ENCODE data around the gene GPD2. TPM values are rescaled to one million over a fixed set of nuclear protein-coding genes. Genes with fewer than 3 reads are reported as not detected.

The GPD2 gene
- total and polyA plus RNA-seq, 2 donors (not counting 1 experiment from before 2014, with no cell fraction given) = 5.1 to 26.8 TPM

DNA sequence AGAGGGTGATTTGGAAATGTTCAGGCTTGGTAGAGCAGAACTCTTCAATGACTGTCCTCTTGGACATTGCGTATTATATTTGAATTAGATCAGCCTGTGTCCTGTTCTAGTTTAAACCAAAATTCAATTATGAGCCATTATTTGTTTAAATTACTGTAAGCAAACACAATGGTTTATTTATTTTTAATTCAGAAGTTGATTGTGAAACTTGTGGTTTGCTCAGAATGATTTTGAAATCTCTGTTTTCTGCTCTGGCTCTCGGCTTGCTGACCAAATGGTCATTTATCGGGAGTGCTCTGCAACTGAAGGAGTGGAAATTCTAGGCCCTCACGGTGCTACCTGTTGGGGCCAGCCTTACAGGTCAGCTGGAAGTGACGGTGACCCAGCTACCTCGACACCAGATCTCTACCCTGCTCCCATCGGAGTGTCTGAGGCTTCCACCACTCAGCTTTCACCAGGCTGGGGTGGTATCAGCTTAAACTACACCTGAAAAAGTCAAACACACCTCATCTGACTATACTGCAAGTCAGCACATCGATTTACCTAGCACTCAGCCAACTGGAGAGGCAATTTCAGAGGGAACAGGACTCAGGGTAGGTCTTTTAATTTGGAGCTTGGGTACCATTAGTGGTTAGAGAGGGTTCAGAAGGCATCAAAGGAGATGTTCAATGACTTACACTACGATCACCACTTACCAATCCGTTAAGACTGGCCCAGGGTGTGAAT, 36.8 kb upstream of the GPD2 start:
- Histone ChIP-seq H3K79me2 (ENCODE audit: control insufficient read depth, insufficient read depth, low read length) (no peaks in the 10 kb centered on the region), H4K20me1 (ENCODE audit: control insufficient read depth, insufficient read depth, low read length, poor library complexity, severe bottlenecking) (no peaks in the 10 kb centered on the region), H3K4me2 (replicated peaks; ENCODE audit: low read depth, low read length, poor library complexity, severe bottlenecking) (peak overlapping the region; percentile 88), H3K4me1 (ENCODE audit: control insufficient read depth in 2 of 2, insufficient read depth in 2 of 2, low read length in 2 of 2) (peaks cover 10 to 28% of the 10 kb centered on the region in 2 donors), H3K9me3 (ENCODE audit: control extremely low read depth in 1 of 3, control insufficient read depth in 2 of 3, insufficient read depth in 1 of 3, low read length in 2 of 3) (peaks cover 0 to 1% (median under 1%) of the 10 kb centered on the region in 3 donors), H3K27me3 (replicated peaks in 1 of 4; ENCODE audit: control extremely low read depth in 1 of 4, control insufficient read depth in 3 of 4, insufficient read depth in 4 of 4, low read length in 3 of 4) (no peaks in the 10 kb centered on the region), H3K9ac (ENCODE audit: low read length) (peak overlapping the region; percentile 98), H3K27ac (ENCODE audit: low read length in 2 of 2) (no peak overlapping the region), H3K36me3 (replicated peaks in 1 of 2; ENCODE audit: control extremely low read depth in 1 of 2, control insufficient read depth in 1 of 2, extremely low read depth in 1 of 2, insufficient read depth in 2 of 2, low read length in 1 of 2) (no peaks in the 10 kb centered on the region), H3K4me3 (ENCODE audit: control extremely low read depth in 1 of 5, extremely low read depth in 1 of 5, insufficient read depth in 1 of 5, low read depth in 2 of 5, low read length in 4 of 5) (peak overlapping the region; percentile 61 to 100 (median 76)), H2AFZ (ENCODE audit: insufficient read depth, low read depth, low read length, poor library complexity, severe bottlenecking) (peak overlapping the region; percentile 91)
- TF ChIP-seq CTCF (IDR thresholded peaks at IDR 0.05) = no peak
- TF ChIP-seq EZH2 (IDR thresholded peaks at IDR 0.05; ENCODE audit: borderline replicate concordance, insufficient read depth, low read depth, low read length, poor library complexity, severe bottlenecking) = no peak
- POLR2A ChIA-PET = interaction anchor here (0.7 to 2.4 kb wide), 4 partner anchors 36 to 65 kb away, joined by 5 to 20 read pairs (median 12); partner anchors contain the start of genes GPD2 and NR4A2
- H3K4me3 Mint-ChIP-seq = peak overlapping the region; percentile 95
- H3K27ac Mint-ChIP-seq = peak overlapping the region; percentile 98
- CTCF ChIA-PET = interaction anchor here (1.1 to 2.5 kb wide), 7 partner anchors 38 to 190 kb away, joined by 3 to 29 read pairs (median 8); partner anchors contain the start of gene NR4A2
- peaks cover 6% of the 10 kb centered on the region for H3K27me3 Mint-ChIP-seq
- ATAC-seq (ENCODE audit: low read depth) (no peak), DNase-seq (no peak)
- intact Hi-C loops (cut with micrococcal nuclease) = no loop called here
- WGBS (ENCODE audit: insufficient coverage) = 88% methylated on average over 6 of the region's 10 CpGs
- peaks cover 31% of the 10 kb centered on the region for H3K4me1 Mint-ChIP-seq
- H3K9me3 Mint-ChIP-seq (ENCODE audit: insufficient read depth) = no peaks in the 10 kb centered on the region
